GM12878 (cell line): ENCODE measurements around the gene CCDC54.

ENCODE experiments used
- CTCF ChIP-seq, 3 experiments: IDR thresholded peaks in 2 of 3; conservative IDR thresholded peaks in 1 of 3; 2 replicates each; pipeline ENCODE4 v1.5.1; 2011; ENCODE audit warnings: low read depth in 3 of 3, low read length in 3 of 3, mild to moderate bottlenecking in 3 of 3, control low read depth in 2 of 3, moderate library complexity in 2 of 3, inconsistent platforms in 1 of 3, mixed read lengths in 1 of 3; ENCODE audit not compliant: control insufficient read depth in 2 of 3, insufficient read depth in 1 of 3; ENCODE audit errors: extremely low read depth in 1 of 3
- HDAC2 ChIP-seq: fragments of 200-600 bp; sonication (generic); IDR thresholded peaks from 2 replicates; pipeline ENCODE4 v1.6.1; 2017
- MEF2A ChIP-seq: IDR thresholded peaks from 2 replicates; pipeline ENCODE4 v1.6.1; 2011; ENCODE audit warnings: low read depth, mild to moderate bottlenecking, low read length, moderate library complexity; ENCODE audit not compliant: insufficient read depth
- MYB ChIP-seq: fragments of 150-350 bp; IDR thresholded peaks from 2 replicates; pipeline ENCODE4 v1.6.1; 2014; ENCODE audit warnings: mild to moderate bottlenecking, low read depth, low read length, borderline replicate concordance
- NBN ChIP-seq: fragments of 450-650 bp; IDR thresholded peaks from 2 replicates; pipeline ENCODE4 v1.6.1; 2016
- PKNOX1 ChIP-seq: fragments of 450-650 bp; IDR thresholded peaks from 2 replicates; pipeline ENCODE4 v1.6.1; 2016; ENCODE audit warnings: mild to moderate bottlenecking
- POLR2A ChIP-seq: IDR thresholded peaks from 2 replicates; pipeline ENCODE4 v1.6.1; 2011; ENCODE audit warnings: low read depth, mild to moderate bottlenecking, low read length
- POLR2AphosphoS2 ChIP-seq: IDR thresholded peaks from 2 replicates; pipeline ENCODE4 v1.6.1; 2011; ENCODE audit warnings: low read depth, mild to moderate bottlenecking, low read length, improper control_type of control experiment, moderate library complexity
- POLR2AphosphoS5 ChIP-seq: IDR thresholded peaks from 2 replicates; pipeline ENCODE4 v1.6.1; 2011; ENCODE audit warnings: mild to moderate bottlenecking, low read length, inconsistent platforms
- SMC3 ChIP-seq: IDR thresholded peaks from 2 replicates; pipeline ENCODE4 v1.6.1; 2011; ENCODE audit warnings: low read length, improper control_type of control experiment, borderline replicate concordance
- STAT3 ChIP-seq: IDR thresholded peaks from 2 replicates; pipeline ENCODE4 v1.6.1; 2011; ENCODE audit warnings: low read depth, low read length, improper control_type of control experiment
- YBX1 ChIP-seq: fragments of 450-650 bp; IDR thresholded peaks from 2 replicates; pipeline ENCODE4 v1.6.1; 2016; ENCODE audit warnings: antibody characterized with exemption
- ZNF274 ChIP-seq: IDR thresholded peaks from one replicate; pipeline ENCODE4 v1.8.0; 2011; ENCODE audit not compliant: insufficient read length, insufficient read depth
- ZZZ3 ChIP-seq: IDR thresholded peaks from 2 replicates; pipeline ENCODE4 v1.6.1; 2011; ENCODE audit warnings: low read depth; ENCODE audit not compliant: control insufficient read depth, insufficient read length

- TF ChIP-seq STAT3 (no peak), CTCF (IDR thresholded peaks at IDR 0.05 in 2 of 3, conservative IDR thresholded peaks at IDR 0.05 in 1 of 3; ENCODE audit: control insufficient read depth in 2 of 3, extremely low read depth in 1 of 3, insufficient read depth in 1 of 3, low read depth in 3 of 3, low read length in 3 of 3) (no peak), POLR2A (no peak), POLR2AphosphoS2 (no peak), SMC3 (no peak), MEF2A (no peak), HDAC2 (no peak), ZNF274 (no peak), MYB (no peak), POLR2AphosphoS5 (no peak), NBN (no peak), PKNOX1 (no peak), YBX1 (no peak), ZZZ3 (no peak)
Observed at GRCh38 chr3:107384907-107385306, 7.7 kb downstream of the CCDC54 start.
